PC-3 (cell line): ENCODE measurements around the gene UNC13A. TPM values are rescaled to one million over a fixed set of nuclear protein-coding genes. Genes with fewer than 3 reads are reported as not detected.

Experiments used
- ATAC-seq: fragments of 200-7000 bp; cut with Tn5 transposase; 2 replicates; pipeline ENCODE4 v1.9.1; 2020; ENCODE audit warnings: mild to moderate bottlenecking, moderate library complexity
- BruUV-seq: library from RNA; stranded (reverse); fragments of 400-500 nt; replicated peaks from 2 replicates; lab custom pipeline; 2021; lab: Mats Ljungman, UMichigan
- CTCF ChIA-PET: fragments of 300-600 bp; sonication (Branson Sonifier 250); formaldehyde crosslinking; loops from one replicate; lab custom pipeline; 2022; ENCODE audit warnings: antibody characterized with exemption; lab: Charles Lee
- POLR2A ChIA-PET: fragments of 300-600 bp; sonication (Branson Sonifier 250); formaldehyde crosslinking; loops from one replicate; lab custom pipeline; 2022; ENCODE audit warnings: antibody characterized with exemption; ENCODE audit not compliant: unreplicated experiment; lab: Charles Lee
- DNase-seq: peaks from one replicate; pipeline ENCODE4 v3.0.0-alpha.2; 2015
- H2AFZ ChIP-seq: fragments of 300-600 bp; sonication (generic); 2 replicates; pipeline ENCODE4 v1.6.0; 2016; ENCODE audit warnings: antibody characterized with exemption, low read length
- H3F3A ChIP-seq: fragments of 300-600 bp; sonication (generic); one replicate; pipeline ENCODE4 v1.6.0; 2017; ENCODE audit warnings: antibody characterized with exemption, low read length, control low read depth, mild to moderate bottlenecking; ENCODE audit not compliant: unreplicated experiment
- H3K27ac ChIP-seq: fragments of 300-600 bp; sonication (generic); 2 replicates; pipeline ENCODE4 v1.5.1; 2016; ENCODE audit warnings: mild to moderate bottlenecking, low read length
- H3K27me3 ChIP-seq: fragments of 300-600 bp; sonication (generic); 2 replicates; pipeline ENCODE4 v1.6.1; 2016; ENCODE audit warnings: low read length, mixed read lengths
- H3K36me3 ChIP-seq: fragments of 300-600 bp; sonication (generic); 2 replicates; pipeline ENCODE4 v1.6.1; 2016; ENCODE audit warnings: low read depth, mixed run types, low read length, mixed read lengths
- H3K4me1 ChIP-seq: fragments of 300-600 bp; sonication (generic); 2 replicates; pipeline ENCODE4 v1.5.1; 2016; ENCODE audit warnings: low read length; ENCODE audit not compliant: insufficient read depth
- H3K4me2 ChIP-seq: fragments of 300-600 bp; sonication (generic); 2 replicates; pipeline ENCODE4 v1.6.0; 2016; ENCODE audit warnings: low read length
- H3K4me3 ChIP-seq: fragments of 300-600 bp; sonication (generic); 2 replicates; pipeline ENCODE4 v1.5.1; 2016; ENCODE audit warnings: mild to moderate bottlenecking, low read length, mixed read lengths
- H3K79me2 ChIP-seq: fragments of 300-600 bp; sonication (generic); 2 replicates; pipeline ENCODE4 v1.6.1; 2017; ENCODE audit warnings: low read length, mixed read lengths
- H3K9ac ChIP-seq: fragments of 300-600 bp; sonication (generic); 2 replicates; pipeline ENCODE4 v1.6.0; 2016; ENCODE audit warnings: mild to moderate bottlenecking, low read length
- H3K9me2 ChIP-seq: fragments of 300-600 bp; sonication (generic); replicated peaks from 2 replicates; pipeline ENCODE4 v1.6.1; 2016; ENCODE audit warnings: mixed run types, low read length, mixed read lengths
- H3K9me3 ChIP-seq: fragments of 300-600 bp; sonication (generic); 2 replicates; pipeline ENCODE4 v1.6.1; 2016; ENCODE audit warnings: low read length, mixed read lengths
- H4K20me1 ChIP-seq: fragments of 300-600 bp; sonication (generic); 2 replicates; pipeline ENCODE4 v1.6.1; 2016; ENCODE audit warnings: low read length, mixed read lengths
- EZH2 ChIP-seq: fragments of 300-600 bp; sonication (generic); IDR thresholded peaks from one replicate; pipeline ENCODE4 v1.6.1; 2017; ENCODE audit warnings: antibody characterized with exemption, mild to moderate bottlenecking, low read length; ENCODE audit not compliant: unreplicated experiment
- EZH2phosphoT487 ChIP-seq: fragments of 300-600 bp; sonication (generic); IDR thresholded peaks from 2 replicates; pipeline ENCODE4 v1.6.1; 2018; ENCODE audit warnings: mild to moderate bottlenecking, antibody characterized with exemption, low read length, borderline replicate concordance
- intact Hi-C: fragments of 100-400 bp; cut with micrococcal nuclease; formaldehyde crosslinking; loops from 2 replicates; pipeline ENCODE4 v1.9.0; 2023
- total RNA-seq: library from RNA; depleted of rRNA; stranded (reverse); fragments of >200 nt; gene quantifications from 2 replicates; pipeline ENCODE4 v1.2.3, GENCODE V29; 2014
- TF ChIP-seq, protein P1 (sequence below): fragments of 300-600 bp; sonication (generic); conservative IDR thresholded peaks from 2 replicates; pipeline ENCODE4 v1.5.1; 2017; ENCODE audit warnings: antibody characterized with exemption, low read depth, mild to moderate bottlenecking, low read length

Gene UNC13A
- total RNA-seq, 1 experiment from 2014 or later = not detected

DNA sequence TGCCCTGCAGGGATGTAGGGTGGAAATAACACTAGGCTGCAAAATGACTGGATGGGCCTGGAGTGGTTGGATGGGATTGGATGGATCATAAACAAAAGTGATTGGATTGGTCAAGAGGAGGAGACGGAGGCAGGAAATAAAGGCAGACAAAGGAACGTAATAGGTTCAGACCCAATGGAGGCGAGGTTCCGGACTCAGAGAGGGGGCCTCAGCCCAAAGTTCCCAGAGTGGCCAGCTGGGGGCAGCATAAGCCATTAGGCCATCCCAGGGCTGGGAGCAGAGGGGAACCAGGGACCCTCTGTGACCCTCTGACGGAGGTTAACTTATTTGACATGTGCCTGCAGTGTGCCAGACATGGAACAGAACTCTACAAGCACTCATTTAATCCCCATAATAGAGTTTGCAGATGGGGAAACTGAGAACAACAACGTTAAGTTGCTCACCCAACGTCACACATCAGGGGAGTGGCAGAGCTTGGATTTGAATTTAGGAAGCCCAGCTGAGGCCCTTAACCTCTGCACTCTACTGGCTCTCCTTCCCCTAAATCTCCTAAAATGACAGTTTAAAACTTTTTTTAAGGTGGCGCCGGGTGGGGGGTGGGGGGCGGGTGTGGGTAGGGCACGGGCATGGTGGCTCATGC, 15.8 kb upstream of the UNC13A start:
- H3K27ac ChIP-seq = no peak overlapping the region
- no peak overlapping the region for H3K4me3 ChIP-seq
- intact Hi-C loops = loop anchor here (1.0 kb wide), 1 partner anchor 62 kb away; no protein-coding TSS in a partner anchor
- H3K9ac ChIP-seq = no peak overlapping the region
- TF ChIP-seq EZH2 (no peak), EZH2phosphoT487 (no peak)
- TF ChIP-seq, protein P1, sequence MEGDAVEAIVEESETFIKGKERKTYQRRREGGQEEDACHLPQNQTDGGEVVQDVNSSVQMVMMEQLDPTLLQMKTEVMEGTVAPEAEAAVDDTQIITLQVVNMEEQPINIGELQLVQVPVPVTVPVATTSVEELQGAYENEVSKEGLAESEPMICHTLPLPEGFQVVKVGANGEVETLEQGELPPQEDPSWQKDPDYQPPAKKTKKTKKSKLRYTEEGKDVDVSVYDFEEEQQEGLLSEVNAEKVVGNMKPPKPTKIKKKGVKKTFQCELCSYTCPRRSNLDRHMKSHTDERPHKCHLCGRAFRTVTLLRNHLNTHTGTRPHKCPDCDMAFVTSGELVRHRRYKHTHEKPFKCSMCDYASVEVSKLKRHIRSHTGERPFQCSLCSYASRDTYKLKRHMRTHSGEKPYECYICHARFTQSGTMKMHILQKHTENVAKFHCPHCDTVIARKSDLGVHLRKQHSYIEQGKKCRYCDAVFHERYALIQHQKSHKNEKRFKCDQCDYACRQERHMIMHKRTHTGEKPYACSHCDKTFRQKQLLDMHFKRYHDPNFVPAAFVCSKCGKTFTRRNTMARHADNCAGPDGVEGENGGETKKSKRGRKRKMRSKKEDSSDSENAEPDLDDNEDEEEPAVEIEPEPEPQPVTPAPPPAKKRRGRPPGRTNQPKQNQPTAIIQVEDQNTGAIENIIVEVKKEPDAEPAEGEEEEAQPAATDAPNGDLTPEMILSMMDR = peak; percentile 80
- no peaks in the 10 kb centered on the region for H3F3A ChIP-seq
- no peaks in the 10 kb centered on the region for H3K9me2 ChIP-seq
- ATAC-seq (peak; percentile 45; the same call in 1 of the 2 replicates), DNase-seq (peak; percentile 52)
- no peak overlapping the region for H2AFZ ChIP-seq
- BruUV-seq = no TSS peak
- no peak overlapping the region for H3K4me2 ChIP-seq
- H3K4me1 ChIP-seq = no peaks in the 10 kb centered on the region
- ChIA-PET CTCF (no interaction called here), POLR2A (no interaction called here)
- no peaks in the 10 kb centered on the region for H4K20me1 ChIP-seq
- H3K9me3 ChIP-seq = no peaks in the 10 kb centered on the region
- H3K36me3 ChIP-seq = no peaks in the 10 kb centered on the region
- 0 out of 2 replicates have a peak, but pooled peaks cover 2% of the 10 kb centered on the region for H3K27me3 ChIP-seq
- H3K79me2 ChIP-seq = no peaks in the 10 kb centered on the region

DNA sequence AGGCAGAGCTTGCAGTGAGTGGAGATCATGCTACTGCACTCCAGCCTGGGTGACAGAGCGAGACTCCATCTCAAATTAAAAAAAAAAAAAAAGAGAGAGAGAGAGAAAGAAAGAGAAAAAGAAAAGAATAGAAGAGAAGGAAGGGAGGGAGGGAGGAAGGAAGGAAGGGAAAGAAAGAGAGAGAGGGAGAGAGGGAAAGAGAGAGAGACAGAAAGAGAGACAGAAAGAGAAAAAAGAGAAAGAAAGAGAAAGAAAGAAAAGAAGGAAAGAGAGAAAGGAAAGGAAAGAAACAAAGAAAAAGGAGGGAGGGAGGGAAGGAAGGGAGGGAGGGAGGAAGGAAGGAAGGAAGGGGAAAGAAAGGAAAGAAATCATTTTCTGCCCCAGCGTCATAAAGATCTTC, 7.0 kb upstream of the UNC13A start:
- ATAC-seq = no peak
- no peaks in the 10 kb centered on the region for H4K20me1 ChIP-seq
- peaks cover 32% of the 10 kb centered on the region for H3K27me3 ChIP-seq
- H3K4me1 ChIP-seq = no peaks in the 10 kb centered on the region
- no peak for DNase-seq
- H3K36me3 ChIP-seq = no peaks in the 10 kb centered on the region
- H3K9ac ChIP-seq = no peak overlapping the region
- no peaks in the 10 kb centered on the region for H3K9me3 ChIP-seq
- no TSS peak for BruUV-seq
- H3K9me2 ChIP-seq = no peaks in the 10 kb centered on the region
- intact Hi-C loops = no loop called here
- POLR2A ChIA-PET = no interaction called here
- H3K4me3 ChIP-seq = no peak overlapping the region
- CTCF ChIA-PET = no interaction called here
- no peak overlapping the region for H3K27ac ChIP-seq
- H3K79me2 ChIP-seq = no peaks in the 10 kb centered on the region
- no peak overlapping the region for H2AFZ ChIP-seq
- no peak overlapping the region for H3K4me2 ChIP-seq
- TF ChIP-seq, protein P1 = no peak
- TF ChIP-seq EZH2phosphoT487 = no peak
- no peaks in the 10 kb centered on the region for H3F3A ChIP-seq

DNA sequence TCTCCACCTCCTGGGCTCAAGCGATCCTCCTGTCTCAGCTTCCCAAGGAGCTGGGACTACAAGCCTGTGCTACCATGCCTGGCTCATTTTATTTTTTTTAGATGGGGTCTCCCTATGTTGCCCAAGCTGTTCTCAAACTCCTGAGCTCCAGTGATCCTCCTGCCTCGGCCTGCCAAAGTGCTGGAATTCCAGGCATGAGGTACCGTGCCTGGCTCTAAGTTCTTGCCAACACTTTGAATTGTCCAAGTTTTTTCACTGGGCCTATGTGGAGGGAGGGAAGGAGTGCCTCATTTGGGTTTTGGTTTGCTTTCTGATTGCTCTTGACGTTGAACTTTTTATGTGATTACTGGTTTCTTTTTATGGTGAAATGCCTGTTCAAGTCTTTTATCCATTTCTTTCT, 4.4 kb upstream of the UNC13A start:
- DNase-seq (no peak), ATAC-seq (no peak)
- H3K4me3 ChIP-seq = no peak overlapping the region
- H2AFZ ChIP-seq = no peak overlapping the region
- no peak overlapping the region for H3K9ac ChIP-seq
- no peaks in the 10 kb centered on the region for H3K79me2 ChIP-seq
- TF ChIP-seq, protein P1 = no peak
- TF ChIP-seq EZH2phosphoT487 (no peak), EZH2 (no peak)
- no peak overlapping the region for H3K27ac ChIP-seq
- intact Hi-C loops = no loop called here
- no peaks in the 10 kb centered on the region for H3K4me1 ChIP-seq
- H3K9me3 ChIP-seq = no peaks in the 10 kb centered on the region
- no peaks in the 10 kb centered on the region for H3F3A ChIP-seq
- POLR2A ChIA-PET = no interaction called here
- no TSS peak for BruUV-seq
- H3K36me3 ChIP-seq = no peaks in the 10 kb centered on the region
- no peak overlapping the region for H3K4me2 ChIP-seq
- CTCF ChIA-PET = no interaction called here
- H3K9me2 ChIP-seq = no peaks in the 10 kb centered on the region
- peaks cover 32% of the 10 kb centered on the region for H3K27me3 ChIP-seq
- no peaks in the 10 kb centered on the region for H4K20me1 ChIP-seq
